HL-60 (cell line): ENCODE measurements around the gene NAALADL2.

Experiments
- DNase-seq, 2 experiments: peaks; one replicate each; pipeline ENCODE4 v3.0.0-alpha.2; 2010 to 2020; ENCODE audit warnings: low read depth in 1 of 2, low spot score in 1 of 2
- H3K27ac ChIP-seq: fragments of 250-450 bp; sonication (Bioruptor Pico); replicated peaks from 2 replicates; pipeline ENCODE4 v1.5.1; 2020; ENCODE audit warnings: mild to moderate bottlenecking, moderate library complexity
- H3K27me3 ChIP-seq: fragments of 250-450 bp; sonication (Bioruptor Pico); 2 replicates; pipeline ENCODE4 v1.5.1; 2021; ENCODE audit warnings: mild to moderate bottlenecking, moderate library complexity; ENCODE audit not compliant: insufficient read depth, poor library complexity, severe bottlenecking
- H3K4me3 ChIP-seq: replicated peaks from 2 replicates; pipeline ENCODE4 v1.5.1; 2011; ENCODE audit warnings: mild to moderate bottlenecking, control low read depth, low read length; ENCODE audit not compliant: insufficient read depth
- GABPA ChIP-seq: IDR thresholded peaks from 2 replicates; pipeline ENCODE4 v1.6.1; 2012; ENCODE audit warnings: low read depth
- POLR2AphosphoS5 ChIP-seq: IDR thresholded peaks from 2 replicates; pipeline ENCODE4 v1.6.1; 2012; ENCODE audit warnings: low read depth
- SPI1 ChIP-seq: IDR thresholded peaks from 2 replicates; pipeline ENCODE4 v1.6.1; 2012; ENCODE audit warnings: low read depth, mild to moderate bottlenecking, borderline replicate concordance
- TF ChIP-seq, protein P1 (sequence below): IDR thresholded peaks from one replicate; pipeline ENCODE4 v1.5.1; 2011; ENCODE audit warnings: low read length, control low read depth, inconsistent platforms; ENCODE audit not compliant: insufficient read depth
- TF ChIP-seq, protein P2 (sequence below): IDR thresholded peaks from 2 replicates; pipeline ENCODE4 v1.6.1; 2012; ENCODE audit warnings: low read depth; ENCODE audit not compliant: insufficient replicate concordance

Gene NAALADL2

DNA sequence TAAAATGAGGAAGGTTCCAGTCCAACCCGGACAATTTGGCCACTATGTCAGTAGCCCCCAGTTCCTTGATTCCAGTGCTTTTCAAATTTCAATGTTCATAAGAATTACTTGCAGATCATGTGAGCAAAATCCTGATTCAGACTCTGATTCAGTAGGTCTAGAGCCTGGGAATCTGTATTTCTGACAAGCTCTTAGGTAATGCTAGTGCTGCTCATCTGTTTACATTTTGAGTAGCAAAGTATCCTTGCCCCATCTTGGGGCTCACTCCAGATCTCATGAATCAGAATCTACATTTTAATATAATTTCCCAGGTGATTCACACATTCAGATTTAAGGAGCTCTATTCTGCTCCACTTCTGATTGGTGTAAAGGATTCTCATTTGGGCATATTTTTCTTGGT lies 142.0 kb downstream of the NAALADL2 start:
- Histone ChIP-seq H3K27ac (no peak overlapping the region), H3K4me3 (no peak overlapping the region), H3K27me3 (no peaks in the 10 kb centered on the region)
- no peak for DNase-seq
- TF ChIP-seq POLR2AphosphoS5: no peak
- TF ChIP-seq, protein P1, sequence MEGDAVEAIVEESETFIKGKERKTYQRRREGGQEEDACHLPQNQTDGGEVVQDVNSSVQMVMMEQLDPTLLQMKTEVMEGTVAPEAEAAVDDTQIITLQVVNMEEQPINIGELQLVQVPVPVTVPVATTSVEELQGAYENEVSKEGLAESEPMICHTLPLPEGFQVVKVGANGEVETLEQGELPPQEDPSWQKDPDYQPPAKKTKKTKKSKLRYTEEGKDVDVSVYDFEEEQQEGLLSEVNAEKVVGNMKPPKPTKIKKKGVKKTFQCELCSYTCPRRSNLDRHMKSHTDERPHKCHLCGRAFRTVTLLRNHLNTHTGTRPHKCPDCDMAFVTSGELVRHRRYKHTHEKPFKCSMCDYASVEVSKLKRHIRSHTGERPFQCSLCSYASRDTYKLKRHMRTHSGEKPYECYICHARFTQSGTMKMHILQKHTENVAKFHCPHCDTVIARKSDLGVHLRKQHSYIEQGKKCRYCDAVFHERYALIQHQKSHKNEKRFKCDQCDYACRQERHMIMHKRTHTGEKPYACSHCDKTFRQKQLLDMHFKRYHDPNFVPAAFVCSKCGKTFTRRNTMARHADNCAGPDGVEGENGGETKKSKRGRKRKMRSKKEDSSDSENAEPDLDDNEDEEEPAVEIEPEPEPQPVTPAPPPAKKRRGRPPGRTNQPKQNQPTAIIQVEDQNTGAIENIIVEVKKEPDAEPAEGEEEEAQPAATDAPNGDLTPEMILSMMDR: no peak
- TF ChIP-seq, protein P2, sequence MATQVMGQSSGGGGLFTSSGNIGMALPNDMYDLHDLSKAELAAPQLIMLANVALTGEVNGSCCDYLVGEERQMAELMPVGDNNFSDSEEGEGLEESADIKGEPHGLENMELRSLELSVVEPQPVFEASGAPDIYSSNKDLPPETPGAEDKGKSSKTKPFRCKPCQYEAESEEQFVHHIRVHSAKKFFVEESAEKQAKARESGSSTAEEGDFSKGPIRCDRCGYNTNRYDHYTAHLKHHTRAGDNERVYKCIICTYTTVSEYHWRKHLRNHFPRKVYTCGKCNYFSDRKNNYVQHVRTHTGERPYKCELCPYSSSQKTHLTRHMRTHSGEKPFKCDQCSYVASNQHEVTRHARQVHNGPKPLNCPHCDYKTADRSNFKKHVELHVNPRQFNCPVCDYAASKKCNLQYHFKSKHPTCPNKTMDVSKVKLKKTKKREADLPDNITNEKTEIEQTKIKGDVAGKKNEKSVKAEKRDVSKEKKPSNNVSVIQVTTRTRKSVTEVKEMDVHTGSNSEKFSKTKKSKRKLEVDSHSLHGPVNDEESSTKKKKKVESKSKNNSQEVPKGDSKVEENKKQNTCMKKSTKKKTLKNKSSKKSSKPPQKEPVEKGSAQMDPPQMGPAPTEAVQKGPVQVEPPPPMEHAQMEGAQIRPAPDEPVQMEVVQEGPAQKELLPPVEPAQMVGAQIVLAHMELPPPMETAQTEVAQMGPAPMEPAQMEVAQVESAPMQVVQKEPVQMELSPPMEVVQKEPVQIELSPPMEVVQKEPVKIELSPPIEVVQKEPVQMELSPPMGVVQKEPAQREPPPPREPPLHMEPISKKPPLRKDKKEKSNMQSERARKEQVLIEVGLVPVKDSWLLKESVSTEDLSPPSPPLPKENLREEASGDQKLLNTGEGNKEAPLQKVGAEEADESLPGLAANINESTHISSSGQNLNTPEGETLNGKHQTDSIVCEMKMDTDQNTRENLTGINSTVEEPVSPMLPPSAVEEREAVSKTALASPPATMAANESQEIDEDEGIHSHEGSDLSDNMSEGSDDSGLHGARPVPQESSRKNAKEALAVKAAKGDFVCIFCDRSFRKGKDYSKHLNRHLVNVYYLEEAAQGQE: no peak
- TF ChIP-seq GABPA: no peak
- TF ChIP-seq SPI1: no peak

DNA sequence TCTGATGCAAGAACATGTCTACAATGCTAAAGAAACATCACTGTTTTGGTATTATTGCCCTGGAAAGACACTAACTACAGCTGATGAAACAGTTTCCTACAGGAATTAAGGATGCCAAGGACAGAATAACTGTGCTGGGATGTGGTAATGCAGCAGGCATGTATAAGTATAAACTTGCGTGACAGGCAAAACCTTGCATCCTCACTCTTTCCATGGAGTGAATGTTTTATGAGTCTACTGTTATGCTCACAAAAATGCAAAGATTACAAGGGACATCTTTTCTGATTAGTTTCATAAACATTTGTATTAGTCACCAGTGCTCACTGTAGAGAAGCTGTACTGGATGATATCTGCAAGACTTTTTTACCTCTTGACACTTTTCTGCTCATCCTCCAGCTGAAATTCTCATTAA lies 143.6 kb downstream of the NAALADL2 start:
- DNase-seq: no peak
- TF ChIP-seq, protein P1: no peak
- TF ChIP-seq SPI1: no peak
- TF ChIP-seq, protein P2: no peak
- no peak for TF ChIP-seq POLR2AphosphoS5
- no peak for TF ChIP-seq GABPA

DNA sequence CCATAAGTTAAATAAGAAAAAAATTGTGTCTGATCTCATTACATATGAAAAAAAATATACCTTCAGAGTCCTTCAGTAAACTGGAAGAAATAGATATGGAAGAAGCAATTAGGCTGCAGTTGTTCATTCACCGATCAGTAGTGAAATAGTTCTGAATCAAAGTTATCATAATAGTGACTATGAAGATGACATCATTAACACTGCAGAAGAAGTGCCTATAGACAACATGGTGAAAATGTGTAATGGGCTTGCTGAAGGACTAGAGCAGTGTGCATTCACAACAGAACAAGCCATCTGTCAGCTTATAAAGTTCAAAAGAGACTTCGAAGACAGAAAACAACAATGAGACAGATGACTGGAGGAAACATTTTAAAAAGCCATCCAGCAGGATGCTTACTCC lies 144.5 kb downstream of the NAALADL2 start:
- no peaks in the 10 kb centered on the region for H3K27me3 ChIP-seq
- TF ChIP-seq SPI1 (no peak), GABPA (no peak), POLR2AphosphoS5 (no peak)
- TF ChIP-seq, protein P1: no peak
- TF ChIP-seq, protein P2: no peak
- no peak overlapping the region for H3K27ac ChIP-seq
- DNase-seq: no peak
- H3K4me3 ChIP-seq: no peak overlapping the region

More for the DNA sequence above, 143.6 kb downstream of the NAALADL2 start:
- Histone ChIP-seq H3K27me3 (no peaks in the 10 kb centered on the region), H3K4me3 (no peak overlapping the region), H3K27ac (no peak overlapping the region)
